Astrocyte (in vitro differentiated cells and primary cell): ENCODE measurements around the gene AGA.

Source experiments
- EZH2 ChIP-seq: IDR thresholded peaks from 2 replicates; pipeline ENCODE4 v1.6.1; 2012; ENCODE audit warnings: mild to moderate bottlenecking, low read length, inconsistent platforms; ENCODE audit not compliant: insufficient read depth
- TF ChIP-seq, protein P1 (sequence below): IDR thresholded peaks from 2 replicates; pipeline ENCODE4 v1.5.1; 2011; ENCODE audit warnings: low read depth, mild to moderate bottlenecking, inconsistent platforms, low read length, moderate library complexity; ENCODE audit not compliant: insufficient read depth

DNA sequence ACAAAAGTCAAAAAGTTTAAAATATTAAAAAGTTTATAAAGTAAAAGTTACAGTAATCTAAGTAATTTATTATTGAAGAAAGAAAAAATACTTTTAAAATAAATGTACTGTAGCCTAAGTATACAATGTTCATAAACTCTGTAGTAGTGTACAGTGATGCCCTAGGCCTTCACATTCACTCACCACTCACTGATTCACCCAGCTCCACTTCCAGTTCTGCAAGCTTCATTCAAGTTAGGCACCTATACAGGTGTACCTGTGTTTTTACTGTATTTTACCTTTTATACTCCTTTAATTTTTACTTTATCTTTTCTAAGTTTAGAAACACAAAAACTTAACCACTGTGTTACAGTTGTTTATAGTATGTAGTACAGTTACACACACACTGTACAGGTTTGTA is 40.1 kb upstream of the AGA start:
- TF ChIP-seq, protein P1, sequence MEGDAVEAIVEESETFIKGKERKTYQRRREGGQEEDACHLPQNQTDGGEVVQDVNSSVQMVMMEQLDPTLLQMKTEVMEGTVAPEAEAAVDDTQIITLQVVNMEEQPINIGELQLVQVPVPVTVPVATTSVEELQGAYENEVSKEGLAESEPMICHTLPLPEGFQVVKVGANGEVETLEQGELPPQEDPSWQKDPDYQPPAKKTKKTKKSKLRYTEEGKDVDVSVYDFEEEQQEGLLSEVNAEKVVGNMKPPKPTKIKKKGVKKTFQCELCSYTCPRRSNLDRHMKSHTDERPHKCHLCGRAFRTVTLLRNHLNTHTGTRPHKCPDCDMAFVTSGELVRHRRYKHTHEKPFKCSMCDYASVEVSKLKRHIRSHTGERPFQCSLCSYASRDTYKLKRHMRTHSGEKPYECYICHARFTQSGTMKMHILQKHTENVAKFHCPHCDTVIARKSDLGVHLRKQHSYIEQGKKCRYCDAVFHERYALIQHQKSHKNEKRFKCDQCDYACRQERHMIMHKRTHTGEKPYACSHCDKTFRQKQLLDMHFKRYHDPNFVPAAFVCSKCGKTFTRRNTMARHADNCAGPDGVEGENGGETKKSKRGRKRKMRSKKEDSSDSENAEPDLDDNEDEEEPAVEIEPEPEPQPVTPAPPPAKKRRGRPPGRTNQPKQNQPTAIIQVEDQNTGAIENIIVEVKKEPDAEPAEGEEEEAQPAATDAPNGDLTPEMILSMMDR: no peak
- no peak for TF ChIP-seq EZH2
